HG03521 (cell line): ENCODE measurements around the gene TM9SF3.
"Not testable (repeated sequence)": the region's sequence is repeated elsewhere in the genome, so short reads cannot be mapped to it uniquely, and the experiment has no call there.

Experiments
- ATAC-seq: cut with Tn5 transposase; IDR thresholded peaks from one replicate; pipeline ENCODE4 v1.9.1; 2021; ENCODE audit warnings: mild to moderate bottlenecking, moderate library complexity; ENCODE audit not compliant: unreplicated experiment

The TM9SF3 gene

DNA sequence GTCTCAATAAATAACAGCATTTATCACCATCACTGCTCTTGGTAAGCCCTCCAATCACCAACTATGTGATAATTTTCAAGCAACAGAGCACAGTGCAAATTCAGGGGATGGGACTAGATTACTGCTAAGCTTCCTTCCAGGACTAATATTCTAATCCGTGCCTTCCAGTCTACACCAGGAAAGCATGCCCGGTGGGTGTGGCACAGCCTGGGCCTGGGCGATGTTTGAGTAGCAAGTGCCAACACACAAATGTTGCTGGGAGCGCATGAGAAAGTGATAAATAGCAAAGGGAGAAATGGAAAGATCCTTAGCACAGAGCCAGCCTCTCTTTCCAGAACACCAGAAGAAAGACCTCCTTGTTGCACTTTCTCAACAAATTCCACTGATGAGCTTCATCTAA is 13.5 kb upstream of the TM9SF3 start:
- no peak for ATAC-seq

DNA sequence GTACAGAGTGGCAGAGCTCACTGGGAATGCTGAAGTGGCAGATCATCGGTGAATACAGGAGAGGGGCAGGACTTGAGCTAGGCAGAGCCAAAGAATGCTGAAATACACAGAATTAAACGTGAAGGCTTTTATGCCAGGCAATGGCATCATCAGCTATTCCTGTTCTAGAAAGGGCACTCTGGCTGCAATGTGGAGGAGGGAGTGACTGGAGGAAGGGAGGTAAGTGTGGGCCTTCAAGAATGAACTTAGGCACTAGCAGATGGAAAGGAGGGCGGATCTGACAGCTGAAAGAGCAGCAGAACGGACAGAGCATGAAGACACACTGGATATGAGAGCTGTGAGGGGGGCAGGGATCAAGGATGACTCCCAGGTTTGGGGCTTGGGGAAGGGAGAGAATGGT is 12.0 kb upstream of the TM9SF3 start:
- ATAC-seq: no peak

DNA sequence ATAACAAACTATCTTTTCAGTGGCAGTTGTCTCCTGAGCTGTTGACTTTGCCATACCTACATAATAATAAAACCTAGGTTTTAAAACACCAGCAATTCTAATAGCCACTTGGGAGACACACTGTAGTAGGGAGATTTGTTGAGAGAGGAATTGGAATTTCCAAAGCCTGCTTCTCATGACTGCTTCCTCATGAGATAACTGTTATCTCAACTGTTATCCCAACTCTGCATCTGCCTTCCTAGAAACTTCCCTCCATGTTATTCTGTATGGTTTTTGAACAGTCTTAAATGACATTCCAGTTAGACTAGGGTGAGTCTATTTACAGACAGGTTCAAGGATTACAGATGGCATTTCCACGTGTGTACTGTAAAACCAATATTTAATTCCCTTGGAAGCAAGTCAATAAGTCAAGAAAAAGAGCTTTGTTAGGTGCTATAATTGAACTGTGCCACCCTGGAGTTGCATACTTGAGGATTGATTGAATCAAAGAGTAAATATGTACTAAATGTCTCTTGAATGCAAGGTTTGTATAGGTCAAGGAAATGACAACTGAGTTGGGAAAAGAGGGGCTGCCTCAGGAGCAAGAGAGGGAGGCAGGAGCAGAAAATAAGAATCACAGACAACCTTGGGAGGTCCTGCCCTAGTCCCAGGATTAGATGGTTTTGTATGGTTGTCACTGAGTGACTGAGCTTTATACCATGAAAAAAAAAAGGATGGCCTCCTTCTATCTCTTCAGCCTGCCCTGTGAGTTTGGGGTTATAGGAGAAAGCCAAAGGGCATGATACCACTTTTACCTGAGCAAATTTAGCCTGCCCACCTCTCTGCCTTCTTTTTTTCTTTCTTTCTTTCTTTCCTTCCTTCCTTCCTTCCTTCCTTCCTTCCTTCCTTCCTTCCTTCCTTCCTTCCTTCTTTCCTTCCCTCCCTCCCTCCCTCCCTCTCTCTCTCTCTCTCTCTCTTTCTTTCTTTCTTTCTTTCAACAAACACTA is 9.9 kb upstream of the TM9SF3 start:
- ATAC-seq: no peak

DNA sequence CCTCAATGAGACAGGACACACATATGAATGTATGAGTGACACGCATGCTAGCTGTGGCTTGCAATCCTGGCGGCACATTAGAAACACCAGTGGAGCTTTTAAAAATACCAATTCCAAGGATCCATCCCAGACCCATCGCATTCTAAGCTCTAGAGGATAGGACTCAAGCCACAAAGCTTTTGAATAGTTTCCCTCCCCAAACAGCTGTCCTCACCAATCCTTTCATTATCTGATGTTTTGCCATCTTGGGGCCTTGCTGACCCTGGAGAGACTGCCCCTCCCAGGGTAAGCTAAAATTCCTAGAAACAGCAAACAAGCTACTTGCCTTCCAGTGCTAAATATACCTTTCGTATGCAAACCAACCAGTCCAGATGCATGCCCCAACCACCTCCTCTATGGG is 8.9 kb upstream of the TM9SF3 start:
- no peak for ATAC-seq

DNA sequence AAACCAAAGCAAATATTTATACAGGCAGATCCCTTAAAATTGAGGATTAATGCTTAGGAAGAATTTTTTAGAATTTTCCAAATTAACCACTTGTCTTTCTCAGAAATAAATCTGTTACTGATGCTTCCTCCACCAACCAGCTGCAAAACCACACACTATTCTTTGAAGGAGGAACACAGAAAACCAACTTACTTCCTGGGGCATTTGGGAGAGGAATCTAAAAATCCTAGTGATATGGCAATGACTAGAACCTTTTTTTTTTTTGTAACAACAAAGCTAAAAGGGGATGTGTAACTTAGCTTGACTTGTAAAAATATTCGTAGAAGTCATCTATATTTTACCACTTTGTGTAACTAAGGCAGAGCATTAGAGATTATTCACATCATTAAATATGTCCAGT is 5.1 kb upstream of the TM9SF3 start:
- ATAC-seq: no peak

DNA sequence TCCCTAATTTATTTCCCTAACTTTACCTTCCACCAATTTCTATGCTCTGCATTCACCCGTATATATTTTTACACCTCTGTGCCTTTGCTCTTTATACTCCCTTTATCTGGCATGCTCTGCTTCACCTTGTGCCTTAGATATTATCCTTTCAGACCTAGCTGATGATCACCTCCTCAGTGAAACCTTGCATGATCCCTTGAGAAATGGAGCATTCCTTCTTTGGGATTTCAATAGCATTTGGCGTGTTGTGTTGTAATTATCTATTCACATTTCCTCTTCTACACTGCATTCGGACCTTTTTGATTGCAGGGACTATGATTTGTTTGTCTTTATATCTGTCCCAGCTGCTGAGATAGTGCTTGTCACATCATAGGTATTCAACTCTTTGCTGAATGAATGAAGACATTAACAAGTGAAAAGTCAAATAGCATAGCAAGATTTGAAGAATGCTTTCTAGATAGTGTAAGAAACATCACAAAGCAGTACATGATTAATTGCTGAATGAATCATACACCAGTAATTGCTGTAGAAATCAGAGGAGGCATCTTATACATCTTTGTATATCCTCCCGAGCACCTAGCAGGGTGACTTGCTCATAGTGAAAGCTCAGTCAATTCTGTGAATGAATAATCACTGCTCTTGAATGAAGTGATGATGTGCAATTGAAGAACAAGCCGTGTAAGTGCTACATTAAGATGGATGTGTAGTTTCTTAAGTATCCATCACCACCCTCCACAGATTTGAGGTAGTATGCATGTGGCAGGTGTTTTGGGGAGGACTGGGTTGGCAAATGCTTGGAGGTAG is 2.0 kb upstream of the TM9SF3 start:
- ATAC-seq: no peak

DNA sequence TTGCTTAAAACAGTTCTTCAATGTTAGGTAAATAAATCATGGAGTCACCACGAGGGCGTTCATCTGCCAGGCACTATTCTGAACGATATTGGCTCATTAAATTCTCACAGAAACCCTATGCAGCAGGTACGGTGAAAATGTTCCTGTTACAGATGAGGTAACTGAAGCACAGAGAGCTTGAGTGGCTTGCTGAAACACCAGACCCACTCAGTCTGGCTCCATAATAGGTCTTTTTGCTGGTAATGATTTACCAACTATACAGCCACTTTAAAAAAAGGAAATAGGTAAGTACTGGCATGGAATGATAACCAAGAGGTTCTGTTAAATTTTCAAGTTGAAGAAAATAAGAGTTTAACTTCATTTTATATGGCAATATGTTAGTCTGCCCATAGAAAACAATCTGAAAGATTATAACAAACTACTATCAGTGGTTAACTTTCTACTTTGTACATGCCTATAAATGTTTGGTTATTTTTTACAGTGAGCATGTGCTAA is 1.3 kb upstream of the TM9SF3 start:
- no peak for ATAC-seq

DNA sequence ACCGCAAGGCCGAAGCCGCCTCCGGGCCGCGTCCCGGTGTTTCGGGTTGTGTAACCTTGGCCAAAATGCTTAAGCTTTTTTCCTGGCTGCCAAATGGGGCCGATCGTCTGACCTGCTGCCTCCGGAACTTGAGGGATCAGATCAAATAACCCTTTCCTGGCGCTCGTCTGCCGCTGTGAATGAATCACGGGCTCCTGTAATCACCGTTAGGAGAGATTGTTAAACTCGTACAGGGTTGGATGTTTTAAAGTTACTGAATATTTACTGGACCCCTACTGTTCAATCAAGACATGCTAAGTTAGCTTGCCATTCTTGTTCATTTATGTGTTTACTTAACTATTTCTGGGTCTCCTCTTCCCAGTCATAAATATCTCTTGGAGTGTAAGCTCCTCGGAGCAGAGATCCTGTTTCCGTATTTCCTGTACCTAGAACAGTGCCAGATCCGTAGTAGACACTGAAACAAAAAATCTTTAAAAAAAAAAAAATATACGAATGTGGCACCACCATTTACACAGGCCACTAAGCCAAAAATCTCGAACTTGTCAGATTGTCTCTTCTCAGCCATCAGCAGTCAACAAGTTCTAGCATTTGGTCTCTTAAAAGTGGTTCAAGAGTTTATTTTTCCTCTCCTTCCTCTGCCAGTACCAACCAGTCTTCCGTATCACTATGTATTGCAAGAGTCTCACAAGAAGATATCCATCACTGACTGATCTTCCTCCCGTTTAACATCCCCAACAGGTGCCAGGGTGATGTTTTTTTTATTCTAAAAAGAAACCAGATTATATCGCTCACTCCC is 650 bp upstream of the TM9SF3 start:
- ATAC-seq: peak; percentile 6

DNA sequence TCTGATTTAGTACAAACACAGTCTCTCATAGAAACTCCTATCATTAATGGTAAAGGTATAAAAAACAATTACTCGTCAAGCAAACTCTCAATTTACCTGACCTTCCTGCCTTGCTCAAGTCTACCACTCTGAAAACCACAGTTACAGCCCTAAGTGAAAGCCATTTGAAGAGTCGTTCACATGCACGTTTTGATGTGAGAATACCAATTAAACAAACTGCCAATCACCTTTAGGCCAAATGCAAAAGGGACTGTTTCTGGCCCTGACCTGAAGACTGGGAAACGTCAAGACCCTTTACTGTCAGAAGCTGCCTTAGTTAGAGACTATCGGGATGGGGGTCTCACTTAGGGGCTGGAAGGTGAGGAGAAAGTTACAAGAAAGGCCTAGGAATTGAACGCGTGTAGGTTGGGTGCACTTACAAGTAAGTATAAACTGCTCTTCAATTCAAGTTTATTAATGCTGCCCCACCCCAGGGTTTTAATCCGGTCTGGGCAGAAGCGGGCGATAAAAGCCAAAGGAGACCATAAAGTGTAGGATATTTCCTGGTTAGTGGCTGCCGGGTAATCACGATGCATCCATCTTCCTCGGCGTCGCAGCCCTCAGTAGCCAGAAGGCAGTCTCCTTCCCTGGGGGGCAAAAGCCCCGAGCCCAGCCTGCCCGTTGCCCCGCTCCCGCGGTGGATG is 935 bp downstream of the TM9SF3 start:
- ATAC-seq: no peak

DNA sequence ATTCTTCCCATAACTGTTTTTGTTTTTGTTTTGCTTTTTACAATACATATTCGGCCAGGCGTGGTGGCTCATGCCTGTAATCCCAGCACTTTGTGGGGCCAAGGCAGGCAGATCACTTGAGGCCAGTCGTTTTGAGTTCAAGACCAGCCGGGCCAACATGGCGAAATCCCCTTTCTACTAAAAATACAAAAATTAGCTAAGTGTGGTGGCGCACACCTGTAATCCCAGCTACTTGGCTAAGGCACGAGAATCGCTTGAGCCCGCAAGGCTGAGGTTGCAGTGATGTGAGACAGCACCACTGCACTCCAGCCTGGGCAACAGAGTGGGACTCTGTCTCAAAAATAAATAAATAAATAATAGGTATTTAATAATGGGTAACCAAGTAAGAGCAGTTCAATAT is 2.3 kb downstream of the TM9SF3 start:
- ATAC-seq: no peak

DNA sequence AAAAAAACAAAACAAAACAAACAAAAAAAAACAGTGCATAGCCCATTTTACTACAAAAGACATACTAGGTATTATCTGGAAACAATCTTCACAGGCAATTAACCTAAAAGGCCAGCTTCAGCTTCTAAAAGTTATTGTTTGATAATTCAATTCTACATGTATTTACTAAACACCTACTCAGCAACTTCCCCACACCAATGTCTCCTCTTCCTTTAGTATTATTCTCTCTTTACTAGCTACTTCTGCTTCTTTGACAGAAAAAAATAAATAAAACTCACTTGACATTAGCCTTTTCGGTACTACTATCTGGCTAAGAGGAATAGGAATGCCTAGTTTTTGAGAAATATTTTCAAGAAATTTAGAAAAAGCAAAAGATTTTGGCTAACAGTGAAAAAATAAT is 2.8 kb downstream of the TM9SF3 start:
- no peak for ATAC-seq

DNA sequence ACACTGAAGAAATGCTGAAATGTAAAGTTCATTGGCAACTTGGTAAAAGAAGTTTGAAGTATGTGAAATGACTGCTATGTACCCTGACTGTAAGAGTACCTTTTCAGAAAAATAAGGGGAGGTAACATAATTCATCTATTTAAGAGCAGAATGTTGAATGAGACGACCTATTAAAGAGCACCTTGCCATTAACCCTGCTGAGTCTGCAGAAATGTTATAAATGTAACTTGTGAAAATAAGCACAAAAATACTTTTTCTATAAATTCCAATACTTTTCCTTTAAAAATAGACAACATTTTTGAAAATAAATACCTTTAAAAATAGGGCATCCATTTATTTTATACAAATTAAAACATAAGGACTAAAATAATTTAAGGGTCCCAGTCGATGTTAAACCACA is 7.7 kb downstream of the TM9SF3 start:
- no peak for ATAC-seq

DNA sequence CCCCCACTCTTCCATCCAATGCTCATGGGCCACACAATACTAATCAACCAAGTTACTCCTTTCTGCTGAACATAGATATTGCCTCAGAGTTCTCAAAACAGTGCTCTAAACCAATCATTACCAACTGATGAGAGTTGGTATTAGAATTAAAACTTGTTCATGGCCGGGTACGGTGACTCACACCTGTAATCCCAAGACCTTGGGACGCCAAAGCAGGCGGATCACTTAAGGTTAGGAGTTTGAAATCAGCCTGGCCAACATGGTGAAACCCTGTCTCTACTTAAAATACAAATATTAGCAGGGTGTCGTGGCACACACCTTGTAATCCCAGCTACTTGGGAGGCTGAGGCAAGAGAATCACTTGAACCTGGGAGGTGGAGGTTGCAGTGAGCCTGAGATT is 8.2 kb downstream of the TM9SF3 start:
- no peak for ATAC-seq

DNA sequence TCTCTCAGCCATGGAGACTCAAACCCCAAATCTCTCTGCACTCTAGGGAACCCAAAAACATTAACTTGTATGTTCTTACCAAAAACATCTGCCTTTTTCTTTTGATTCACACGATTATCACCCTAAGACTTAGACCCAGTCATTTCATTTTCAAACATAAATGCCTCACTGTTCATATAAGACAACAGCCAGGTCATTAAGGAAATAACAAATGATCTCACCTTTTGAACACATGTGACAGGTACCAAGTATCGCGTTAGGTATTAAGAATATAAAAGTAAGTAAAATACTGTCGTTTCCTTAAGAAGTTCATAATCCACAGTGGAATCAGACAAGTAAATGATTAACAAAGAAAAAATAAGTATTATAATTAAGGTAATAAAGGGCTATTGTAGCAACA is 8.8 kb downstream of the TM9SF3 start:
- ATAC-seq: no peak

DNA sequence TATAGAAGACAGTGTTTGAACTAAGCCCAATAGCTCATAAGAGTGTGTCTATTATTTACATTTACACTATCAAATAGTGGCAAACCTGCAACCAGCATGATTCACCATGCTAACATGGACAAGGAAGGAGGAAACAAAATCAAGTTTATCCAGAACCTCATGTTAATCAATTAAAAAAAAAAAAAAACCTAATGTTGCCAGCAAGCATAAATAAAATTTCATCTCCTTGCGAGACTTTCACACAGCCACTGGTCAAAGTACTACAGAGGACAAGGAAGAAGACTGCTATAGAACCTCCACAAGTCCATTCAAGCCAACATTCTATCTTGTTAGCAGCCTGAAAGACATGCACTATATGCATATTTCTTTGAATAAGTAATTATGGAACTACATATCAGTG is 9.7 kb downstream of the TM9SF3 start:
- ATAC-seq: no peak

DNA sequence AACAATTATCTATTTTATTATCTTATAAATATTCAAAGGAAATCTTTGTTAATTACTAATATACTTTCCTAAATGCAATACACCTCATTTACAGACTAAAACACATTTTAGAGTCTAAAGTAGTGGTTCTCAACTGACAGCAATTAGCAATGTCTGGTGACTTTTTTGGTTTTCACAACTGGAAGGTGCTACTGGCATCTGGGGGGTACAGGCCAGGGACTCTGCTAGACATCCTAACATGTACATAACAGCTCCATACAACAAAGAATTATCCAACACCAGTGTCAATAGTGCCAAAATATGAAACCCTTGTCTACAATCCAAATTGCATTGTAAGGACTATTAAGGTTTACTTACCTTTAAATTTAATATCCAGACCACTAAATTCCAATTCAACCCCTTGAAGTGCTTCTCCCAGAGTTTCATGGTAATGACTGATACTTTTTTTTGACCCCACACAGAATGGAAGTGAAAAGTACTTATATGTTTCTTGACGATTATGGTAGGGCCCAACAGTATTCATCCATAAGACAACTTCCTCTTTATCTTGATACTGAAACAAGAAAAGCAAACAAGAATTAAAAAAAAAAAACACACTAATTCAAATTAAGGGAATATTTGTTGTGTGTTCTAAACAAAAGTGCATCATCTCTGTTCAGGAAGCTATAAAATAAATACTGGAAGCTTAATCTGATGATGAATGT is 10.4 kb downstream of the TM9SF3 start:
- no peak for ATAC-seq

DNA sequence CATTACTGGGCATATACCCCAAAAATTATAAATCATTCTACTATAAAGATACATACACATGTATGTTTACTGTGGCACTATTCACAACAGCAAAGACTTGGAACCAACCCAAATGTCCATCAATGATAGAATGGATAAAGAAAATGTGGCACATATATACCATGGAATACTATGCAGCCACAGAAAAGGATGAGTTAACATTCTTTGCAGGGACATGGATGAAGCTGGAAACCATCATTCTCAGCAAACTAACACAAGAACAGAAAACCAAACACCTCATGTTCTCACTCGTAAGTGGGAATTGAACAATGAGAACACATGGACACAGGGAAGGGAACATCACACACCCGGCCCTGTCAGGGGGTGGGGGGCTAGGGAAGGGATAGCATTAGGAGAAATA is 12.2 kb downstream of the TM9SF3 start:
- not testable (repeated sequence) for ATAC-seq

DNA sequence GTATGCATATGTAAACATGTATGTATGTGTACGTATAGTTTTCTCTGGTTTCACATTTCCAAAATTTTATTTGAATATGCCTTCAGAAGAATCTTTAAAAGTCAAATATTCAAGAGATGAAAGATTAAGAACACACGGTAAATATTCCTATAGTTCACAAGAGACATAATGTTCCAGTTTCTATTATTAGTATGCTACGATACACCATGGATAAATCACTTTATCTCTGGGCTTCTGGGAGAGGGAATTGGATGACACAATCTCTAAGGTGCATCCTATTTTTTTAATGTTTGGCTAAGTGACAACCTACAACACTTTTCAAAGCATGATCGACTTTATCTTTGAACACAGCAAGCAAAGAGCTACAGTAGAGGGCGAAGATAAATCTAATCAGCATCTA is 13.8 kb downstream of the TM9SF3 start:
- ATAC-seq: no peak

DNA sequence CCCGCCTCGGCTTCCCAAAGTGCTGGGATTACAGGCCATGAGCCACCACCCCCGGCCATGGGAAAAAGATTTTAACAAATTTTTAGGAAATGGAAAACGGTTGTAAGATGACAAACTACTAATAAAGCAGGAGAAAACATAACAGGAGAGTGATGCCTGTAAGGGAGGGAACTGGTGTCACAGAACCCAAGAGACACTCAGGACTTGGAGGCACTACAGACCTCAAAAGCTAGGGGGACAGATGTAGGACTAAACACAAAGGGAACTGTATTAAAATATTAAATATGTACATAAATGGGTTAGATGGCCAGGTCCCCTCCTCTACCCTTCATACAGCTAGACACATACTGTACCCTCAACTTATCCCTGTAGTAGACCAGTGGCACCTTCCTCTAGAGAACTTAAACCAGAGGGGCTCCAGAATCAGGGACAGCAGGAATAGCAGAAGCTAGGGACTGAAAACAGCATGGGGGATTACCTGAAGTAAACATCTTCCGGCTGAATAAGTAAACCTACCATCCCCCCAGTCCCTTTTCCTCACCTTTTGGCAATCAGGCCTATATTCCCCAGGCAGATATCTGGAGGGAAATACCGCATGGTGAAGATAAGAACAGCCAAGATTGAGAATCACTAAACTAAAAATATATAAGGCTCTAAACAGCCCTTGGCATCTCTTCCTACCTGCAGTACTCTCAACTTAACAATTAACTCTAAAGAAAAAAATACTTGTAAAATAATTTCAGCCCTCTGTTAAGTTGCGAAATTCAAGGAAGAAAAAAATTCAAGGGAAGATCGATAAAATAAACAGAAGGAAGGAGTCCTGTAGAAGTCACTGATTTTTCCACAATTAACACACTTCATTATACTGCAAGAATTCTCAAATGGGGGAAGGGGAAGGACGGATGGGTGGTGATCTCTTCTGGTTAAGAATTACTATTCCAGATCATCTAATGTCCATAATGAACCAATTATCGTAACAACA is 15.5 kb downstream of the TM9SF3 start:
- ATAC-seq: no peak
